Osteoblast (primary cell): ENCODE results near the gene PRR7. TPM values are rescaled to one million over a fixed set of nuclear protein-coding genes. Genes with fewer than 3 reads are reported as not detected.
A peak's percentile ranks its signal among the peaks of the same experiment; 100 is the strongest.
"Not testable (repeated sequence)": the region's sequence is repeated elsewhere in the genome, so short reads cannot be mapped to it uniquely, and the experiment has no call there.

ENCODE experiments used
- DNase-seq: peaks from one replicate; pipeline ENCODE4 v3.0.0; 2011; ENCODE audit warnings: low spot score, mixed read lengths; ENCODE audit not compliant: insufficient read length; ENCODE audit errors: missing footprints
- H2AFZ ChIP-seq: 2 replicates; pipeline ENCODE4 v1.6.0; 2011; ENCODE audit warnings: mild to moderate bottlenecking, low read length
- H3K27ac ChIP-seq: 2 replicates; pipeline ENCODE4 v1.5.1; 2011; ENCODE audit warnings: mild to moderate bottlenecking, low read depth, low read length, moderate library complexity
- H3K27me3 ChIP-seq: 2 replicates; pipeline ENCODE4 v1.6.0; 2012; ENCODE audit warnings: mild to moderate bottlenecking, control low read depth, inconsistent platforms, low read length, moderate library complexity; ENCODE audit not compliant: insufficient read depth
- H3K36me3 ChIP-seq: 2 replicates; pipeline ENCODE4 v1.5.1; 2011; ENCODE audit warnings: mild to moderate bottlenecking, low read length, control low read depth, moderate library complexity; ENCODE audit not compliant: insufficient read depth
- H3K4me1 ChIP-seq: 2 replicates; pipeline ENCODE4 v1.5.1; 2011; ENCODE audit warnings: mild to moderate bottlenecking, low read length, control low read depth, moderate library complexity; ENCODE audit not compliant: insufficient read depth
- H3K4me2 ChIP-seq: 2 replicates; pipeline ENCODE4 v1.6.0; 2011; ENCODE audit warnings: mild to moderate bottlenecking, low read length; ENCODE audit not compliant: insufficient read depth
- H3K4me3 ChIP-seq: fragments of 200-600 bp; sonication (generic); 3 replicates; pipeline ENCODE4 v1.5.1; 2012; ENCODE audit warnings: mild to moderate bottlenecking, low read length, inconsistent platforms; ENCODE audit not compliant: insufficient read depth
- H3K79me2 ChIP-seq: 2 replicates; pipeline ENCODE4 v1.6.0; 2012; ENCODE audit warnings: mild to moderate bottlenecking, low read length, control low read depth, inconsistent platforms; ENCODE audit not compliant: insufficient read depth
- H3K9me3 ChIP-seq: 2 replicates; pipeline ENCODE4 v1.5.1; 2011; ENCODE audit warnings: low read depth, low read length, control low read depth
- H4K20me1 ChIP-seq: 2 replicates; pipeline ENCODE4 v1.6.0; 2012; ENCODE audit warnings: mild to moderate bottlenecking, low read length, control low read depth; ENCODE audit not compliant: insufficient read depth
- total RNA-seq: library from RNA; depleted of rRNA; stranded (reverse); fragments of >200 nt; gene quantifications from 2 replicates; pipeline ENCODE4 v1.2.3, GENCODE V29; 2012
- TF ChIP-seq, protein P1 (sequence below): IDR thresholded peaks from 2 replicates; pipeline ENCODE4 v1.5.1; 2011; ENCODE audit warnings: mild to moderate bottlenecking, low read depth, low read length, moderate library complexity; ENCODE audit errors: extremely low read depth

The PRR7 gene
- total RNA-seq, 1 donor: 12.7 TPM

GRCh38 chr5:177410575-177410974 is 36.0 kb upstream of the PRR7 start:
- no peak overlapping the region for H3K27ac ChIP-seq
- H3K4me3 ChIP-seq: no peak overlapping the region
- TF ChIP-seq, protein P1, sequence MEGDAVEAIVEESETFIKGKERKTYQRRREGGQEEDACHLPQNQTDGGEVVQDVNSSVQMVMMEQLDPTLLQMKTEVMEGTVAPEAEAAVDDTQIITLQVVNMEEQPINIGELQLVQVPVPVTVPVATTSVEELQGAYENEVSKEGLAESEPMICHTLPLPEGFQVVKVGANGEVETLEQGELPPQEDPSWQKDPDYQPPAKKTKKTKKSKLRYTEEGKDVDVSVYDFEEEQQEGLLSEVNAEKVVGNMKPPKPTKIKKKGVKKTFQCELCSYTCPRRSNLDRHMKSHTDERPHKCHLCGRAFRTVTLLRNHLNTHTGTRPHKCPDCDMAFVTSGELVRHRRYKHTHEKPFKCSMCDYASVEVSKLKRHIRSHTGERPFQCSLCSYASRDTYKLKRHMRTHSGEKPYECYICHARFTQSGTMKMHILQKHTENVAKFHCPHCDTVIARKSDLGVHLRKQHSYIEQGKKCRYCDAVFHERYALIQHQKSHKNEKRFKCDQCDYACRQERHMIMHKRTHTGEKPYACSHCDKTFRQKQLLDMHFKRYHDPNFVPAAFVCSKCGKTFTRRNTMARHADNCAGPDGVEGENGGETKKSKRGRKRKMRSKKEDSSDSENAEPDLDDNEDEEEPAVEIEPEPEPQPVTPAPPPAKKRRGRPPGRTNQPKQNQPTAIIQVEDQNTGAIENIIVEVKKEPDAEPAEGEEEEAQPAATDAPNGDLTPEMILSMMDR: no peak
- peak; percentile 45 for DNase-seq
- no peak overlapping the region for H3K4me2 ChIP-seq
- no peaks in the 10 kb centered on the region for H3K4me1 ChIP-seq
- H2AFZ ChIP-seq: no peak overlapping the region
- no peaks in the 10 kb centered on the region for H4K20me1 ChIP-seq
- no peaks in the 10 kb centered on the region for H3K36me3 ChIP-seq
- no peaks in the 10 kb centered on the region for H3K9me3 ChIP-seq
- peaks cover 25% of the 10 kb centered on the region for H3K27me3 ChIP-seq
- no peaks in the 10 kb centered on the region for H3K79me2 ChIP-seq

DNA sequence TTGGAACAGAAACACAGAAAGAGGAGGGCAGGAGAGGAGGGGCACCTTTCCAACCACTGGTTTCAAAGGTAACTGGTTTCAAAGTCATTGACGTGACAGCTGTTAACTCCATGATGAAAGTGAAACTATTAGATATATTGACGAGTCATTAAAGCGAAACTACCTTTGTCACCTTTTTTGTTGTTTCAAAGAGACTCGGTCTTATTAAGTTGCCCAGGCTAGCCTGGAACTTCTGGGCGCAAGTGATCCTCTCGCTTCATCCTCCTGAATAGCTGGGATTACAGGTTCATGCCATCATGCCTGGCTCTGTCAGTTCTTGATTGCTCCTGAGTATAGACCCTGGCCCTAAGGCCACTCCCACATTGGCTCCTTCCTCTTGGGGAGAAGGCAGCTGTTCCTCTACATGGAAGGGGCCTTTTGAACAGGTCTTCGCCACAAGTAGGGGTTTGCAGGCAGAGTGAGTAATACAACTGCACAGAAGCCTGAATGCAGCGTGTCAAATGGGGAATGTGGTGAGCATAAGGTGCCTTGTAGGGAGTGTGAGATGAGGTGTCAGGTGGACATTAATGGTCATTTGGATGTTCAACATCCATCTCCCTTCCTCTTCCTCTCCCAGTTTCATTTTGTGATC is 33.9 kb upstream of the PRR7 start:
- H4K20me1 ChIP-seq: no peaks in the 10 kb centered on the region
- DNase-seq: peak; percentile 23

DNA sequence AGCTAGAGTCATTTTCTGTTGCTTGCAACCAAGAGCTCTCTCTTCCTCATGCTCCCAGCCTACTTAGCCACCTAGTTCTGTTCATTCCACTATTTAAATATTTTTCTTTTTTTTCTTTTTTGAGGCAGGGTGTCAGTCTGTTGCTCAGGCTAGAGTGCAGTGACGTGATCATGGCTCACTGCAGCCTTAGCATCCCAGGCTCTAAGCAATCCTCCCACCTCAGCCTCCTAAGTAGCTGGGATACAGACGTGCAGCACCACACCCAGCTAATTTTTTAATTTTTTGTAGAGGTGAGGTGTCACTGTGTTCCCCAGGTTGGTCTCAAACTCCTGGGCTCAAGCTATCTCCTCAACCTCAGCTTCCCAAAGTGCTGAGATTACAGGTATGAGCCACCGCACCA is 32.1 kb upstream of the PRR7 start:
- Histone ChIP-seq H2AFZ (no peak overlapping the region), H3K27me3 (peaks cover 15% of the 10 kb centered on the region), H3K79me2 (no peaks in the 10 kb centered on the region), H3K9me3 (no peaks in the 10 kb centered on the region), H3K36me3 (no peaks in the 10 kb centered on the region), H3K4me2 (no peak overlapping the region), H3K27ac (no peak overlapping the region), H4K20me1 (no peaks in the 10 kb centered on the region), H3K4me3 (no peak overlapping the region), H3K4me1 (no peaks in the 10 kb centered on the region)
- TF ChIP-seq, protein P1: no peak
- DNase-seq: no peak

More for the DNA sequence above, 33.9 kb upstream of the PRR7 start:
- H3K27ac ChIP-seq: no peak overlapping the region
- H2AFZ ChIP-seq: no peak overlapping the region
- no peak overlapping the region for H3K4me3 ChIP-seq
- TF ChIP-seq, protein P1: no peak
- no peaks in the 10 kb centered on the region for H3K79me2 ChIP-seq
- H3K4me2 ChIP-seq: no peak overlapping the region
- H3K4me1 ChIP-seq: no peaks in the 10 kb centered on the region
- H3K36me3 ChIP-seq: no peaks in the 10 kb centered on the region
- H3K9me3 ChIP-seq: no peaks in the 10 kb centered on the region
- peaks cover 21% of the 10 kb centered on the region for H3K27me3 ChIP-seq

DNA sequence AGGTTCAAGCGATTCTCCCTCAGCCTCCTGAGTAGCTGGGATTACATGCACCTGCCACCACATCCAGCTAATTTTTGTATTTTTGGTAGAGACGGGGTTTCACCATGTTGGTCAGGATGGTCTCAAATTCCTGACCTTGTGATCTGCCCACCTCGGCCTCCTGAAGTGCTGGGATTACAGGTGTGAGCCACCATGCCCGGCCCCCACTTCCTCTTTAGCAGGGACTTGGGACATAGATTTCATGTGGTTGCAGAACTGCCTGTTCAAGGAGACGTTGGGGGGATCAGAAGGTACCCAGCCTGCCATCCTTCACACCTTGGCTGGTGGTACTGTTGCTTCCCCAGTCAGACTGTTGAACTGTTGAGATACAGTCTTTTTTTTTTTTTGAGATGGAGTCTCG is 29.5 kb upstream of the PRR7 start:
- H3K79me2 ChIP-seq, H3K4me2 ChIP-seq, H4K20me1 ChIP-seq, H3K4me3 ChIP-seq, H3K9me3 ChIP-seq, H3K4me1 ChIP-seq, H3K36me3 ChIP-seq, H3K27ac ChIP-seq, H2AFZ ChIP-seq: not testable (repeated sequence)
- H3K27me3 ChIP-seq: peaks cover 10% of the 10 kb centered on the region
- DNase-seq: peak; percentile 21
